Measurements from ENCODE around the gene HDGFL2.

HDGFL2 gene

GRCh38 chr19:4499855-4500254 is 27.8 kb downstream of the HDGFL2 start:
- H3K4me3 ChIP-seq (ENCODE audit: low read depth, low read length) = no peak overlapping the region
- TF ChIP-seq CTCF (conservative IDR thresholded peaks at IDR 0.05; ENCODE audit: low read depth, low read length) = no peak
- DNase-seq (ENCODE audit: low read depth) = no peak

GRCh38 chr19:4500841-4501591 is 28.9 kb downstream of the HDGFL2 start:
- no peak for TF ChIP-seq CTCF (conservative IDR thresholded peaks at IDR 0.05; ENCODE audit: low read depth, low read length)
- no peak overlapping the region for H3K4me3 ChIP-seq (ENCODE audit: low read depth, low read length)
- DNase-seq (ENCODE audit: low read depth) = no peak

- no peak for TF ChIP-seq CTCF (conservative IDR thresholded peaks at IDR 0.05; ENCODE audit: low read depth, low read length)
- no peak overlapping the region for H3K4me3 ChIP-seq (ENCODE audit: low read depth, low read length)
- DNase-seq (ENCODE audit: low read depth) = no peak
Measured at GRCh38 chr19:4501691-4502090, 29.6 kb downstream of the HDGFL2 start.

GRCh38 chr19:4502282-4503131 is 30.4 kb downstream of the HDGFL2 start:
- DNase-seq (ENCODE audit: low read depth) = no peak
- no peak for TF ChIP-seq CTCF (conservative IDR thresholded peaks at IDR 0.05; ENCODE audit: low read depth, low read length)
- H3K4me3 ChIP-seq (ENCODE audit: low read depth, low read length) = no peak overlapping the region

GRCh38 chr19:4503132-4503824 is 31.2 kb downstream of the HDGFL2 start:
- H3K4me3 ChIP-seq (ENCODE audit: low read depth, low read length) = no peak overlapping the region
- TF ChIP-seq CTCF (conservative IDR thresholded peaks at IDR 0.05; ENCODE audit: low read depth, low read length) = no peak
- no peak for DNase-seq (ENCODE audit: low read depth)

- no peak for DNase-seq (ENCODE audit: low read depth)
- H3K4me3 ChIP-seq (ENCODE audit: low read depth, low read length) = no peak overlapping the region
- TF ChIP-seq CTCF (conservative IDR thresholded peaks at IDR 0.05; ENCODE audit: low read depth, low read length) = no peak
Measured at GRCh38 chr19:4503825-4504170, 31.7 kb downstream of the HDGFL2 start.
